ENCODE results near the gene TMEM247.

DNA sequence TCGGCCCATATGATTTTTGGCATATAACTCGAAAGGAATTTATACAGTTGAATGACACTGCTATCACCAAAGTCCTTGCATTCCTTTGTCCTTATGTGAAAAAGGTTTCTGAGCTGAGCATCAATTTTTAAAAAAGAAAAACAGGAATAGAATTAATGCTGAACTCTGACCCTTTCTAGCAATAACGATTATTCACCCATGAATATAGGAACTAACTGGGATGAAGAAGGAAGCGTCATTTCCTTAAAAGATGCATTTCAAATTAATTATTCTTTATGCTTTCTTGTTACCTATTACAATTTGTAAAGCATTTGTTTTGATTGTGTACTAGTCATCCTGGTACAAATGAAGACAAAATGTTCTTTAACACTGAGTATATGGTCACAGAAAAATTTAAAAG is 19.3 kb downstream of the TMEM247 start:
- TF ChIP-seq, protein P1, sequence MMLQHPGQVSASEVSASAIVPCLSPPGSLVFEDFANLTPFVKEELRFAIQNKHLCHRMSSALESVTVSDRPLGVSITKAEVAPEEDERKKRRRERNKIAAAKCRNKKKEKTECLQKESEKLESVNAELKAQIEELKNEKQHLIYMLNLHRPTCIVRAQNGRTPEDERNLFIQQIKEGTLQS (CRISPR knock-in tag; conservative IDR thresholded peaks at IDR 0.05) = no peak
- TF ChIP-seq, protein P2, sequence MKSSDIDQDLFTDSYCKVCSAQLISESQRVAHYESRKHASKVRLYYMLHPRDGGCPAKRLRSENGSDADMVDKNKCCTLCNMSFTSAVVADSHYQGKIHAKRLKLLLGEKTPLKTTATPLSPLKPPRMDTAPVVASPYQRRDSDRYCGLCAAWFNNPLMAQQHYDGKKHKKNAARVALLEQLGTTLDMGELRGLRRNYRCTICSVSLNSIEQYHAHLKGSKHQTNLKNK (CRISPR knock-in tag; IDR thresholded peaks at IDR 0.05) = no peak
- TF ChIP-seq, protein P3, sequence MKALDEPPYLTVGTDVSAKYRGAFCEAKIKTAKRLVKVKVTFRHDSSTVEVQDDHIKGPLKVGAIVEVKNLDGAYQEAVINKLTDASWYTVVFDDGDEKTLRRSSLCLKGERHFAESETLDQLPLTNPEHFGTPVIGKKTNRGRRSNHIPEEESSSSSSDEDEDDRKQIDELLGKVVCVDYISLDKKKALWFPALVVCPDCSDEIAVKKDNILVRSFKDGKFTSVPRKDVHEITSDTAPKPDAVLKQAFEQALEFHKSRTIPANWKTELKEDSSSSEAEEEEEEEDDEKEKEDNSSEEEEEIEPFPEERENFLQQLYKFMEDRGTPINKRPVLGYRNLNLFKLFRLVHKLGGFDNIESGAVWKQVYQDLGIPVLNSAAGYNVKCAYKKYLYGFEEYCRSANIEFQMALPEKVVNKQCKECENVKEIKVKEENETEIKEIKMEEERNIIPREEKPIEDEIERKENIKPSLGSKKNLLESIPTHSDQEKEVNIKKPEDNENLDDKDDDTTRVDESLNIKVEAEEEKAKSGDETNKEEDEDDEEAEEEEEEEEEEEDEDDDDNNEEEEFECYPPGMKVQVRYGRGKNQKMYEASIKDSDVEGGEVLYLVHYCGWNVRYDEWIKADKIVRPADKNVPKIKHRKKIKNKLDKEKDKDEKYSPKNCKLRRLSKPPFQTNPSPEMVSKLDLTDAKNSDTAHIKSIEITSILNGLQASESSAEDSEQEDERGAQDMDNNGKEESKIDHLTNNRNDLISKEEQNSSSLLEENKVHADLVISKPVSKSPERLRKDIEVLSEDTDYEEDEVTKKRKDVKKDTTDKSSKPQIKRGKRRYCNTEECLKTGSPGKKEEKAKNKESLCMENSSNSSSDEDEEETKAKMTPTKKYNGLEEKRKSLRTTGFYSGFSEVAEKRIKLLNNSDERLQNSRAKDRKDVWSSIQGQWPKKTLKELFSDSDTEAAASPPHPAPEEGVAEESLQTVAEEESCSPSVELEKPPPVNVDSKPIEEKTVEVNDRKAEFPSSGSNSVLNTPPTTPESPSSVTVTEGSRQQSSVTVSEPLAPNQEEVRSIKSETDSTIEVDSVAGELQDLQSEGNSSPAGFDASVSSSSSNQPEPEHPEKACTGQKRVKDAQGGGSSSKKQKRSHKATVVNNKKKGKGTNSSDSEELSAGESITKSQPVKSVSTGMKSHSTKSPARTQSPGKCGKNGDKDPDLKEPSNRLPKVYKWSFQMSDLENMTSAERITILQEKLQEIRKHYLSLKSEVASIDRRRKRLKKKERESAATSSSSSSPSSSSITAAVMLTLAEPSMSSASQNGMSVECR (CRISPR knock-in tag; IDR thresholded peaks at IDR 0.05; ENCODE audit: borderline replicate concordance) = no peak
- TF ChIP-seq, protein P4, sequence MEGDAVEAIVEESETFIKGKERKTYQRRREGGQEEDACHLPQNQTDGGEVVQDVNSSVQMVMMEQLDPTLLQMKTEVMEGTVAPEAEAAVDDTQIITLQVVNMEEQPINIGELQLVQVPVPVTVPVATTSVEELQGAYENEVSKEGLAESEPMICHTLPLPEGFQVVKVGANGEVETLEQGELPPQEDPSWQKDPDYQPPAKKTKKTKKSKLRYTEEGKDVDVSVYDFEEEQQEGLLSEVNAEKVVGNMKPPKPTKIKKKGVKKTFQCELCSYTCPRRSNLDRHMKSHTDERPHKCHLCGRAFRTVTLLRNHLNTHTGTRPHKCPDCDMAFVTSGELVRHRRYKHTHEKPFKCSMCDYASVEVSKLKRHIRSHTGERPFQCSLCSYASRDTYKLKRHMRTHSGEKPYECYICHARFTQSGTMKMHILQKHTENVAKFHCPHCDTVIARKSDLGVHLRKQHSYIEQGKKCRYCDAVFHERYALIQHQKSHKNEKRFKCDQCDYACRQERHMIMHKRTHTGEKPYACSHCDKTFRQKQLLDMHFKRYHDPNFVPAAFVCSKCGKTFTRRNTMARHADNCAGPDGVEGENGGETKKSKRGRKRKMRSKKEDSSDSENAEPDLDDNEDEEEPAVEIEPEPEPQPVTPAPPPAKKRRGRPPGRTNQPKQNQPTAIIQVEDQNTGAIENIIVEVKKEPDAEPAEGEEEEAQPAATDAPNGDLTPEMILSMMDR (IDR thresholded peaks at IDR 0.05) = no peak
- TF ChIP-seq OVOL2 (CRISPR knock-in tag; IDR thresholded peaks at IDR 0.05; ENCODE audit: borderline replicate concordance) (no peak), NR2C2 (CRISPR knock-in tag; IDR thresholded peaks at IDR 0.05) (no peak), FOXJ3 (CRISPR knock-in tag; IDR thresholded peaks at IDR 0.05; ENCODE audit: borderline replicate concordance) (no peak)
- TF ChIP-seq, protein P5, sequence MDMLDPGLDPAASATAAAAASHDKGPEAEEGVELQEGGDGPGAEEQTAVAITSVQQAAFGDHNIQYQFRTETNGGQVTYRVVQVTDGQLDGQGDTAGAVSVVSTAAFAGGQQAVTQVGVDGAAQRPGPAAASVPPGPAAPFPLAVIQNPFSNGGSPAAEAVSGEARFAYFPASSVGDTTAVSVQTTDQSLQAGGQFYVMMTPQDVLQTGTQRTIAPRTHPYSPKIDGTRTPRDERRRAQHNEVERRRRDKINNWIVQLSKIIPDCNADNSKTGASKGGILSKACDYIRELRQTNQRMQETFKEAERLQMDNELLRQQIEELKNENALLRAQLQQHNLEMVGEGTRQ (CRISPR knock-in tag; IDR thresholded peaks at IDR 0.05) = no peak

Data from WTC11 (cell line).